ENCODE data around the gene AGTRAP. TPM values are rescaled to one million over a fixed set of nuclear protein-coding genes. Genes with fewer than 3 reads are reported as not detected.

Gene AGTRAP
- total and polyA plus RNA-seq, 2 of the 8 experiments (the other 6 are each of a cell fraction or from before 2014, with no cell fraction given), result 69.7 to 192 TPM

DNA sequence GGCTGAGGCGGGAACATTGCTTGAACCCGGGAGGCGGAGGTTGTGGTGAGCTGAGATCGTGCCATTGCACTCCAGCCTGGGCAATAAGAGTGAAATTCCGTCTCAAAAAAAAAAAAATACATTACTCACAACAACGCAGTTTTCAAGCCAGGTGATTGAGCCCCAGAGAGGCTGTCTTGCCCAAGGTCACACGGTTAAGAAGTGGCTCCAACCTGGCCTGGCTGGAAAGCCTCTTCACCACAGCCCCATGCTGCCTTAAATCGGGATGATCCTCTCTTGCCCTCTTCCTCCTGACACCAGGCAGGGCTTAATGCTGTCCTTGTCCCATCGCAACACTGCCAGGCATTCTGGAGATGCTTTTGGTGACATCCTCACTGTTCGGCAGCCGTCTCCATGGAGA, 22.8 kb upstream of the AGTRAP start:
- H3K4me2 ChIP-seq (ENCODE audit: insufficient read depth in 1 of 2, low read depth in 2 of 2, low read length in 2 of 2), result no peak overlapping the region
- no peak overlapping the region for H3K23ac ChIP-seq (ENCODE audit: insufficient read length)
- H4K8ac ChIP-seq (ENCODE audit: extremely low read depth, insufficient read depth, low read length), result no peak overlapping the region
- no peaks in the 10 kb centered on the region for H3K27me3 ChIP-seq (replicated peaks in 1 of 4; ENCODE audit: control insufficient read depth in 3 of 4, extremely low read depth in 1 of 4, insufficient read depth in 3 of 4, low read length in 3 of 4)
- no peak overlapping the region for H2AK5ac ChIP-seq (ENCODE audit: low read depth, low read length)
- H3K9ac ChIP-seq (replicated peaks in 1 of 4; ENCODE audit: extremely low read depth in 1 of 4, low read depth in 3 of 4, low read length in 3 of 4), result no peak overlapping the region
- no peaks in the 10 kb centered on the region for H4K20me1 ChIP-seq (replicated peaks in 1 of 2; ENCODE audit: control insufficient read depth in 1 of 2, insufficient read depth in 2 of 2, low read length in 2 of 2)
- H2BK12ac ChIP-seq (ENCODE audit: low read depth, low read length), result no peak overlapping the region
- ChIA-PET CTCF (ENCODE audit: partially characterized antibody) (interaction anchor here (1.0 to 11.1 kb wide), 4 partner anchors 34 to 50 kb away, joined by 3 to 104 read pairs (median 4); partner anchors contain the start of gene FBXO6), POLR2A (ENCODE audit: partially characterized antibody) (interaction anchor here (0.6 to 14.6 kb wide), 3 partner anchors 24 to 191 kb away, joined by 3 to 329 read pairs (median 6); partner anchors contain the start of genes DRAXIN and MAD2L2)
- H2AFZ ChIP-seq (ENCODE audit: low read length), result no peak overlapping the region
- no peak overlapping the region for H3K56ac ChIP-seq (replicated peaks; ENCODE audit: insufficient read length, low read depth, low read length)
- no peak overlapping the region for H4K91ac ChIP-seq (replicated peaks; ENCODE audit: insufficient read length, low read length)
- DNase-seq (ENCODE audit: low read depth in 1 of 2, low spot score in 2 of 2) (no peak), FAIRE-seq (no peak)
- peaks cover 0 to 4% (median 2%) of the 10 kb centered on the region in 4 experiments; a peak in 5 of 8 replicates for H3K36me3 ChIP-seq (ENCODE audit: control insufficient read depth in 2 of 4, insufficient read depth in 4 of 4, low read length in 3 of 4)
- no peak overlapping the region for H2BK120ac ChIP-seq (replicated peaks; ENCODE audit: low read depth, low read length)
- H3K9me3 ChIP-seq (ENCODE audit: insufficient read depth in 2 of 2, low read depth in 1 of 2, low read length in 1 of 2), result no peaks in the 10 kb centered on the region
- H3K79me2 ChIP-seq (ENCODE audit: control insufficient read depth in 1 of 2, insufficient read depth in 2 of 2, low read length in 2 of 2), result no peaks in the 10 kb centered on the region
- 93% methylated on average over 11 of the region's 11 CpGs; no CpG with 5 or more reads in 1 of the 2 experiments for WGBS, 2 experiments (ENCODE audit: extremely low coverage in 1 of 2, insufficient coverage in 1 of 2, insufficient read length in 1 of 2, insufficient replicate concordance in 2 of 2, low coverage in 1 of 2, low lambda C conversion rate in 2 of 2, missing lambda C conversion rate in 1 of 2)
- H3K4me3 ChIP-seq (ENCODE audit: extremely low read depth in 1 of 4, insufficient read depth in 2 of 4, low read depth in 3 of 4, low read length in 4 of 4), result no peak overlapping the region
- no peak overlapping the region for H2BK5ac ChIP-seq (ENCODE audit: low read depth, low read length)
- no peak overlapping the region for H3K14ac ChIP-seq (ENCODE audit: insufficient read length)
- no peaks in the 10 kb centered on the region for H3K79me1 ChIP-seq (ENCODE audit: low read depth, low read length)
- no peak overlapping the region for H3K27ac ChIP-seq (ENCODE audit: low read depth, low read length)
- H3K4ac ChIP-seq (replicated peaks; ENCODE audit: insufficient read length, low read depth, low read length), result no peak overlapping the region
- no peak overlapping the region for H2BK20ac ChIP-seq (ENCODE audit: low read length)
- H2BK15ac ChIP-seq (ENCODE audit: low read length), result no peak overlapping the region
- 0 out of 7 replicates have a peak, but pooled peaks cover 0 to 3% (median 0%) of the 10 kb centered on the region in 4 experiments for H3K4me1 ChIP-seq (replicated peaks in 1 of 4; ENCODE audit: control insufficient read depth in 3 of 4, insufficient read depth in 4 of 4, low read length in 3 of 4)
- no peak overlapping the region for H3K18ac ChIP-seq (ENCODE audit: extremely low read depth, low read length)
- no peak overlapping the region for H4K5ac ChIP-seq (ENCODE audit: insufficient read length, low read depth, low read length)
- H3K23me2 ChIP-seq (ENCODE audit: low read depth, low read length), result no peaks in the 10 kb centered on the region
- TF ChIP-seq BACH1 (IDR thresholded peaks at IDR 0.05; ENCODE audit: low read length) (no peak), RNF2 (IDR thresholded peaks at IDR 0.05; ENCODE audit: borderline replicate concordance, low read depth, low read length, missing control alignments, poor library complexity, severe bottlenecking) (no peak), SAP30 (IDR thresholded peaks at IDR 0.05; ENCODE audit: insufficient read depth, insufficient replicate concordance, low read length) (no peak), POLR2AphosphoS5 (IDR thresholded peaks at IDR 0.05; ENCODE audit: low read depth, low read length) (no peak), BCL11A (IDR thresholded peaks at IDR 0.05; ENCODE audit: low read depth in 2 of 2, low read length in 2 of 2) (no peak), KDM4A (IDR thresholded peaks at IDR 0.05; ENCODE audit: low read depth, low read length, severe bottlenecking) (no peak), JUN (IDR thresholded peaks at IDR 0.05; ENCODE audit: low read depth, low read length) (no peak), EP300 (IDR thresholded peaks at IDR 0.05; ENCODE audit: borderline replicate concordance in 1 of 2, low read depth in 2 of 2, low read length in 2 of 2) (no peak), KDM5A (IDR thresholded peaks at IDR 0.05; ENCODE audit: low read length) (no peak), SP1 (IDR thresholded peaks at IDR 0.05; ENCODE audit: low read depth, low read length) (no peak), ZNF274 (IDR thresholded peaks at IDR 0.05; ENCODE audit: borderline replicate concordance, extremely low read depth, low read length) (no peak), FOSL1 (IDR thresholded peaks at IDR 0.05; ENCODE audit: insufficient read depth, low read depth, low read length) (no peak)
- TF ChIP-seq, protein P1, sequence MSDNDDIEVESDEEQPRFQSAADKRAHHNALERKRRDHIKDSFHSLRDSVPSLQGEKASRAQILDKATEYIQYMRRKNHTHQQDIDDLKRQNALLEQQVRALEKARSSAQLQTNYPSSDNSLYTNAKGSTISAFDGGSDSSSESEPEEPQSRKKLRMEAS (IDR thresholded peaks at IDR 0.05), result no peak

All from H1 (cell line).